Subcutaneous abdominal adipose tissue (tissue), 5 donors: ENCODE measurements around the gene CASP2.

ENCODE experiments used
- H3K27ac ChIP-seq: one replicate; pipeline ENCODE4 v1.7.0; 2013; ENCODE audit warnings: low read depth, mild to moderate bottlenecking, inconsistent platforms, low read length, moderate library complexity
- H3K27me3 ChIP-seq, 5 donors: one replicate each; pipeline ENCODE4 v1.7.0; 2013; ENCODE audit warnings: low read length in 5 of 5, inconsistent platforms in 1 of 5; ENCODE audit not compliant: control insufficient read depth in 5 of 5, insufficient read depth in 4 of 5
- H3K36me3 ChIP-seq, 5 donors: one replicate each; pipeline ENCODE4 v1.7.0; 2013; ENCODE audit warnings: low read length in 5 of 5; ENCODE audit not compliant: control insufficient read depth in 5 of 5, insufficient read depth in 5 of 5
- H3K4me1 ChIP-seq, 5 donors: one replicate each; pipeline ENCODE4 v1.7.0; 2013; ENCODE audit warnings: low read length in 5 of 5, mild to moderate bottlenecking in 3 of 5, moderate library complexity in 1 of 5; ENCODE audit not compliant: control insufficient read depth in 5 of 5, insufficient read depth in 5 of 5
- H3K4me3 ChIP-seq, 5 donors: one replicate each; pipeline ENCODE4 v1.7.0; 2013; ENCODE audit warnings: low read length in 5 of 5, low read depth in 1 of 5
- H3K9ac ChIP-seq, 5 donors: one replicate each; pipeline ENCODE4 v1.7.0; 2013; ENCODE audit warnings: low read length in 5 of 5, mild to moderate bottlenecking in 4 of 5, moderate library complexity in 3 of 5
- H3K9me3 ChIP-seq, 5 donors: one replicate each; pipeline ENCODE4 v1.7.0; 2013; ENCODE audit warnings: low read length in 5 of 5; ENCODE audit not compliant: control insufficient read depth in 5 of 5
- donor health status: healthy.
- donor health status: healthy.
- donor health status: healthy.
- donor health status: healthy.
- donor health status: healthy.

CASP2 gene

DNA sequence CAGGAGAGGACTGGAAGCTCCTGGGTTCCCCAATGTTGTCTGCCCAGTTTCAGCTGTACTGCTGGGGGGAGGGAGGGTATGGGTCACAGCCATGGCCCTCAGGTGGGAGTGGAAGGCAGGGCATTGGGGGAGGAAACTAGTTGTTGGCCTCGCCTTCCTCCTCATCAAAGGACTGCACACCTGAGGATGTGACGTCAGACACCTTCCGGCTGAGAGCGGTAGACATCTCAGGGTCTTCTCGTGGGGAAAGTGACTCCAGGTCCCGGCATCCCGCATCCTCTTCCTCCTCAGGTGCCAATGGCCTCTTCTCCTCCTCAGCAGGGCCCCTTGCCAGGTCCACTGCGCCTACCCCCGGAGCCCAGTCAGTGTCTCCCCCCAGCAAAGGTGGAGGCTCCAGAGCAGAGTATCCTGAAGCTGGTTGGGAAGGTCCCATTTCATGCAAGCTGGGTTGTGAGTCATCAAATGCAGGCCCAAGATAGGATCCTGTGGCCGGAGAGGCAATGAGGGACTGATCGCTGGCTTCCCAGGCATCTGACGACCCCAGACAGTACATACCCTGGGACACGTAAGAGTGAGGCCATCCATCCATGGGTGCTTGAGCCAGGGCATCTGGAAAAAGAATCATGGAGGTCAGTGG, 68.4 kb downstream of the CASP2 start:
- H3K9ac ChIP-seq = no peak overlapping the region
- H3K4me1 ChIP-seq = no peaks in the 10 kb centered on the region
- no peaks in the 10 kb centered on the region for H3K9me3 ChIP-seq
- H3K4me3 ChIP-seq = no peak overlapping the region
- H3K27me3 ChIP-seq = peaks cover 5 to 44% (median 9%) of the 10 kb centered on the region in 5 donors
- no peaks in the 10 kb centered on the region for H3K36me3 ChIP-seq
- no peak overlapping the region for H3K27ac ChIP-seq
